Bronchial epithelial cell (primary cell): ENCODE results near the gene CD200. TPM values are rescaled to one million over a fixed set of nuclear protein-coding genes. Genes with fewer than 3 reads are reported as not detected.
"Not testable (repeated sequence)": the region's sequence is repeated elsewhere in the genome, so short reads cannot be mapped to it uniquely, and the experiment has no call there.

Experiments
- DNase-seq: peaks from one replicate; pipeline ENCODE4 v3.0.0-alpha.2; 2010; ENCODE audit warnings: low read depth
- FAIRE-seq: peaks from 2 replicates; lab custom pipeline; 2011; peaks lifted over from hg19 to GRCh38; lab: Jason Lieb, UNC
- H3K27me3 ChIP-seq: 2 replicates; pipeline ENCODE4 v1.5.1; 2011; ENCODE audit warnings: low read length; ENCODE audit not compliant: control insufficient read depth, insufficient read depth
- H3K36me3 ChIP-seq: 2 replicates; pipeline ENCODE4 v1.5.1; 2011; ENCODE audit warnings: low read length; ENCODE audit not compliant: control insufficient read depth, insufficient read depth
- H3K4me3 ChIP-seq: 2 replicates; pipeline ENCODE4 v1.5.1; 2011; ENCODE audit warnings: mild to moderate bottlenecking, low read depth, low read length, control low read depth
- CTCF ChIP-seq: IDR thresholded peaks from 2 replicates; pipeline ENCODE4 v1.5.1; 2011; ENCODE audit warnings: mild to moderate bottlenecking, moderate library complexity, low read length, control low read depth, inconsistent platforms; ENCODE audit not compliant: insufficient read depth, severe bottlenecking
- total RNA-seq: library from RNA; depleted of rRNA; stranded (reverse); fragments of >200 nt; gene quantifications from 2 replicates; pipeline ENCODE4 v1.2.1, GENCODE V29; 2014

Gene CD200
- total RNA-seq, 1 donor from 2014 or later = 0.53 TPM

- H3K36me3 ChIP-seq = no peaks in the 10 kb centered on the region
- no peaks in the 10 kb centered on the region for H3K27me3 ChIP-seq
- no peak for TF ChIP-seq CTCF
- no peak overlapping the region for H3K4me3 ChIP-seq
- DNase-seq = peak; percentile 94
- no peak for FAIRE-seq
Measured at GRCh38 chr3:112376992-112377391, 44.0 kb downstream of the CD200 start.

GRCh38 chr3:112377568-112378071, 44.7 kb downstream of the CD200 start:
- no peak for TF ChIP-seq CTCF
- Histone ChIP-seq H3K4me3 (no peak overlapping the region), H3K27me3 (no peaks in the 10 kb centered on the region), H3K36me3 (no peaks in the 10 kb centered on the region)
- FAIRE-seq (no peak), DNase-seq (no peak)

- H3K27me3 ChIP-seq, H3K4me3 ChIP-seq, FAIRE-seq, H3K36me3 ChIP-seq: not testable (repeated sequence)
- DNase-seq = peak; percentile 35
Measured at GRCh38 chr3:112378347-112378746, 45.4 kb downstream of the CD200 start.

GRCh38 chr3:112379020-112379690, 46.2 kb downstream of the CD200 start:
- no peak for TF ChIP-seq CTCF
- Histone ChIP-seq H3K36me3 (no peaks in the 10 kb centered on the region), H3K27me3 (no peaks in the 10 kb centered on the region), H3K4me3 (no peak overlapping the region)
- DNase-seq (peak; percentile 99), FAIRE-seq (no peak)

GRCh38 chr3:112381673-112382542, 49.0 kb downstream of the CD200 start:
- H3K27me3 ChIP-seq = no peaks in the 10 kb centered on the region

More at GRCh38 chr3:112381673-112382542, 49.0 kb downstream of the CD200 start:
- Histone ChIP-seq H3K4me3 (no peak overlapping the region), H3K36me3 (no peaks in the 10 kb centered on the region)
- FAIRE-seq = no peak
- no peak for TF ChIP-seq CTCF
- DNase-seq = no peak
